K562 (cell line): Measurements from ENCODE around the gene GRIA1. TPM values are rescaled to one million over a fixed set of nuclear protein-coding genes. Genes with fewer than 3 reads are reported as not detected.

Source experiments
- ATAC-seq: fragments of 200-7000 bp; cut with Tn5 transposase; 3 replicates; pipeline ENCODE4 v1.9.1; 2020; ENCODE audit warnings: moderate library complexity
- BruUV-seq: library from RNA; stranded (reverse); fragments of 400-500 nt; replicated peaks from 2 replicates; lab custom pipeline; 2021; lab: Mats Ljungman, UMichigan
- CTCF ChIA-PET: fragments of 300-600 bp; formaldehyde crosslinking; extraction: SDS; loops from one replicate; lab custom pipeline; 2021; ENCODE audit warnings: low intra/inter-chr PET ratio; lab: Yijun Ruan, JAX
- POLR2A ChIA-PET: fragments of 300-600, 350-650 bp; sonication (Branson Sonifier 250); formaldehyde crosslinking; extraction: SDS; loops from one replicate; lab custom pipeline; 2021; ENCODE audit warnings: antibody characterized with exemption, inconsistent platforms; lab: Yijun Ruan, JAX
- DNase-seq, 4 experiments: peaks; one replicate each; pipeline versions ENCODE4 v3.0.0 to v3.0.0-alpha.2; 2011 to 2018; ENCODE audit warnings: low spot score in 3 of 4, mixed read lengths in 3 of 4; ENCODE audit errors: extremely low read depth in 1 of 4
- FAIRE-seq: peaks from 2 replicates; lab custom pipeline; 2011; peaks lifted over from hg19 to GRCh38; lab: Jason Lieb, UNC
- H2AFZ ChIP-seq: 2 replicates; pipeline ENCODE4 v1.6.0; 2011; ENCODE audit warnings: low read depth, low read length, control low read depth, inconsistent platforms
- H3K27ac ChIP-seq: fragments of 200-600 bp; 3 replicates; pipeline ENCODE4 v1.8.0; 2011; ENCODE audit warnings: low read depth, mild to moderate bottlenecking, control low read depth, inconsistent platforms, low read length, moderate library complexity, mixed read lengths; ENCODE audit errors: extremely low read depth
- H3K27me3 ChIP-seq, 2 experiments: fragments of 300-600 bp in 1 of 2; 2 replicates in 1 of 2; 3 replicates in 1 of 2; pipeline versions ENCODE4 v1.6.0 to v1.8.0; 2011; ENCODE audit warnings: inconsistent platforms in 2 of 2, low read length in 2 of 2, mild to moderate bottlenecking in 1 of 2, mixed read lengths in 1 of 2, moderate library complexity in 1 of 2; ENCODE audit not compliant: control insufficient read depth in 2 of 2, insufficient read depth in 2 of 2
- H3K36me3 ChIP-seq: fragments of 300-600 bp; 3 replicates; pipeline ENCODE4 v1.8.0; 2011; ENCODE audit warnings: mild to moderate bottlenecking, low read length, inconsistent platforms; ENCODE audit not compliant: control insufficient read depth, insufficient read depth
- H3K4me1 ChIP-seq, 2 experiments: fragments of 200-600 bp in 1 of 2; replicated peaks in 1 of 2; 2 replicates in 1 of 2; 3 replicates in 1 of 2; pipeline versions ENCODE4 v1.5.1 to v1.8.0; 2011; ENCODE audit warnings: inconsistent platforms in 2 of 2, low read length in 2 of 2, mild to moderate bottlenecking in 1 of 2, mixed read lengths in 1 of 2, moderate library complexity in 1 of 2; ENCODE audit not compliant: control insufficient read depth in 2 of 2, insufficient read depth in 2 of 2
- H3K4me2 ChIP-seq: 2 replicates; pipeline ENCODE4 v1.6.1; 2011; ENCODE audit warnings: low read length, control low read depth, inconsistent platforms, mixed read lengths; ENCODE audit not compliant: insufficient read depth
- H3K4me3 ChIP-seq: fragments of 200-600 bp; sonication (generic), shearing (Covaris generic); 2 replicates; pipeline ENCODE4 v1.5.1; 2016; ENCODE audit warnings: control low read depth, inconsistent platforms
- H3K79me2 ChIP-seq: fragments of 200-600 bp; 3 replicates; pipeline ENCODE4 v1.8.0; 2011; ENCODE audit warnings: low read length, inconsistent platforms; ENCODE audit not compliant: control insufficient read depth, insufficient read depth
- H3K9ac ChIP-seq, 2 experiments: 2 replicates each; pipeline versions ENCODE4 v1.6.0 to v1.6.1; 2011; ENCODE audit warnings: low read depth in 2 of 2, low read length in 2 of 2, control low read depth in 1 of 2, inconsistent platforms in 1 of 2, mild to moderate bottlenecking in 1 of 2, mixed read lengths in 1 of 2; ENCODE audit not compliant: insufficient read depth in 1 of 2
- H3K9me1 ChIP-seq: one replicate; pipeline ENCODE4 v1.6.0; 2011; ENCODE audit warnings: inconsistent platforms, mild to moderate bottlenecking, low read length, moderate library complexity; ENCODE audit not compliant: control insufficient read depth, insufficient read depth
- H3K9me3 ChIP-seq: replicated peaks from 2 replicates; pipeline ENCODE4 v1.5.1; 2011; ENCODE audit warnings: low read depth, low read length, inconsistent platforms; ENCODE audit not compliant: control insufficient read depth, insufficient read depth
- H4K20me1 ChIP-seq: replicated peaks from 2 replicates; pipeline ENCODE4 v1.6.1; 2011; ENCODE audit warnings: low read length, inconsistent platforms, mixed read lengths; ENCODE audit not compliant: control insufficient read depth, insufficient read depth
- DPF2 ChIP-seq: fragments of 450-650 bp; IDR thresholded peaks from 2 replicates; pipeline ENCODE4 v1.6.1; 2016
- HLTF ChIP-seq: fragments of 450-650 bp; IDR thresholded peaks from 2 replicates; pipeline ENCODE4 v1.6.1; 2016
- SP2 ChIP-seq: IDR thresholded peaks from 2 replicates; pipeline ENCODE4 v1.6.1; 2011; ENCODE audit warnings: mild to moderate bottlenecking, low read depth, low read length, moderate library complexity; ENCODE audit not compliant: poor library complexity, severe bottlenecking; ENCODE audit errors: extremely low read depth
- YBX1 ChIP-seq: fragments of 450-650 bp; IDR thresholded peaks from 2 replicates; pipeline ENCODE4 v1.7.1; 2016; ENCODE audit warnings: mild to moderate bottlenecking
- ZBTB8A ChIP-seq: fragments of 450-650 bp; IDR thresholded peaks from 2 replicates; pipeline ENCODE4 v1.6.1; 2018; ENCODE audit warnings: mild to moderate bottlenecking, moderate library complexity; ENCODE audit not compliant: partially characterized antibody
- ZNF124 ChIP-seq: sonication (generic); formaldehyde crosslinking; IDR thresholded peaks from 2 replicates; pipeline ENCODE4 v1.8.1; 2022; ENCODE audit warnings: missing genetic modification reagents
- ZNF146 ChIP-seq: IDR thresholded peaks from one replicate; pipeline ENCODE4 v1.6.1; 2018; ENCODE audit warnings: missing compliant biosample characterization; ENCODE audit not compliant: unreplicated experiment
- WGBS: fragments of 100-300 bp; shearing (Covaris generic); methylation state at CpG from one replicate; pipeline ENCODE4 v1.1.6; 2016; ENCODE audit warnings: low coverage, mixed read lengths; ENCODE audit not compliant: insufficient coverage; ENCODE audit errors: missing lambda C conversion rate; 5-methylcytosine and 5-hydroxymethylcytosine counted together
- in situ Hi-C: fragments of 300-500 bp; cut with MboI; formaldehyde crosslinking; loops from 4 replicates; pipeline ENCODE4 v1.15.0; 2018; ENCODE audit warnings: inconsistent platforms, mixed read lengths
- intact Hi-C: fragments of 100-400 bp; cut with micrococcal nuclease; formaldehyde crosslinking; loops from 2 replicates; pipeline ENCODE4 v1.14.2; 2022
- polyA plus RNA-seq, 8 experiments: library from polyadenylated mRNA; depleted of rRNA in 4 of 8; stranded (reverse) in 5 of 8; unstranded in 3 of 8; fragments of >200 nt; fragmentation: Nextera tagmentation in 2 of 8; fragmentation: Illumina TruSeq in 1 of 8; extraction: Ambion mirVana in 2 of 8; extraction: Trizol in 1 of 8; gene quantifications; 2 replicates each; pipeline versions ENCODE4 v1.2.1 to v1.2.3, GENCODE V29; 2011 to 2014; ENCODE audit warnings: inconsistent platforms in 1 of 8, missing spikeins in 1 of 8
- total RNA-seq, 7 experiments: library from RNA; depleted of rRNA in 6 of 7; stranded (reverse); fragments of >200 nt in 6 of 7; fragmentation: Illumina TruSeq in 2 of 7; extraction: Trizol in 2 of 7; gene quantifications; 2 replicates each; pipeline versions ENCODE4 v1.2.1 to v1.2.3, GENCODE V29; 2011 to 2021; ENCODE audit warnings: low replicate concordance in 1 of 7
- TF ChIP-seq, protein P1 (sequence below): IDR thresholded peaks from 3 replicates; pipeline ENCODE4 v1.6.1; 2011; ENCODE audit warnings: borderline replicate concordance, mild to moderate bottlenecking, moderate library complexity; ENCODE audit not compliant: insufficient read length; ENCODE audit errors: extremely low read depth
- TF ChIP-seq, protein P2 (sequence below), 2 experiments: IDR thresholded peaks; 2 replicates each; pipeline ENCODE4 v1.6.1; 2012; ENCODE audit warnings: improper control_type of control experiment in 2 of 2, low read depth in 2 of 2, low read length in 2 of 2, borderline replicate concordance in 1 of 2

GRIA1 gene
- total and polyA plus RNA-seq, 9 of the 15 experiments (the other 6 are each of a cell fraction or from before 2014, with no cell fraction given): not detected

DNA sequence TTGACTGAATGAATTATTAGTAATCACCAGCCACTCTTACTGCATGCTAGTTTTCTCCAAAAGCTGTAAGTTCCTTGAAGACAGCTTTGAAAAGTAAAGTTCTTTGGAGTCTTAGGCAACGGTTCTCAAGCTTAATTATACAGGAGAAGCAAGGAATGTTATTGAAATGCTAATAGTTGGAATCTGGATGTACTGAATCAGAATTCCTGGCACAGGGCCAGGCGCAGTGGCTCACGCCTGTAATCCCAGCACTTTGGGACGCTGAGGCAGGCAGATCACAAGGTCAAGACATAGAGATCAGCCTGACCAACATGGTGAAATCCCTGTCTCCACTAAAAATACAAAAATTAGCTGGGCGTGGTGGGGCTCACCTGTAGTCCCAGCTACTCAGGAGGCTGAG, 33.4 kb downstream of the GRIA1 start (continued):
- no peak for TF ChIP-seq SP2
- TF ChIP-seq, protein P1, sequence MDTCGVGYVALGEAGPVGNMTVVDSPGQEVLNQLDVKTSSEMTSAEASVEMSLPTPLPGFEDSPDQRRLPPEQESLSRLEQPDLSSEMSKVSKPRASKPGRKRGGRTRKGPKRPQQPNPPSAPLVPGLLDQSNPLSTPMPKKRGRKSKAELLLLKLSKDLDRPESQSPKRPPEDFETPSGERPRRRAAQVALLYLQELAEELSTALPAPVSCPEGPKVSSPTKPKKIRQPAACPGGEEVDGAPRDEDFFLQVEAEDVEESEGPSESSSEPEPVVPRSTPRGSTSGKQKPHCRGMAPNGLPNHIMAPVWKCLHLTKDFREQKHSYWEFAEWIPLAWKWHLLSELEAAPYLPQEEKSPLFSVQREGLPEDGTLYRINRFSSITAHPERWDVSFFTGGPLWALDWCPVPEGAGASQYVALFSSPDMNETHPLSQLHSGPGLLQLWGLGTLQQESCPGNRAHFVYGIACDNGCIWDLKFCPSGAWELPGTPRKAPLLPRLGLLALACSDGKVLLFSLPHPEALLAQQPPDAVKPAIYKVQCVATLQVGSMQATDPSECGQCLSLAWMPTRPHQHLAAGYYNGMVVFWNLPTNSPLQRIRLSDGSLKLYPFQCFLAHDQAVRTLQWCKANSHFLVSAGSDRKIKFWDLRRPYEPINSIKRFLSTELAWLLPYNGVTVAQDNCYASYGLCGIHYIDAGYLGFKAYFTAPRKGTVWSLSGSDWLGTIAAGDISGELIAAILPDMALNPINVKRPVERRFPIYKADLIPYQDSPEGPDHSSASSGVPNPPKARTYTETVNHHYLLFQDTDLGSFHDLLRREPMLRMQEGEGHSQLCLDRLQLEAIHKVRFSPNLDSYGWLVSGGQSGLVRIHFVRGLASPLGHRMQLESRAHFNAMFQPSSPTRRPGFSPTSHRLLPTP: no peak

DNA sequence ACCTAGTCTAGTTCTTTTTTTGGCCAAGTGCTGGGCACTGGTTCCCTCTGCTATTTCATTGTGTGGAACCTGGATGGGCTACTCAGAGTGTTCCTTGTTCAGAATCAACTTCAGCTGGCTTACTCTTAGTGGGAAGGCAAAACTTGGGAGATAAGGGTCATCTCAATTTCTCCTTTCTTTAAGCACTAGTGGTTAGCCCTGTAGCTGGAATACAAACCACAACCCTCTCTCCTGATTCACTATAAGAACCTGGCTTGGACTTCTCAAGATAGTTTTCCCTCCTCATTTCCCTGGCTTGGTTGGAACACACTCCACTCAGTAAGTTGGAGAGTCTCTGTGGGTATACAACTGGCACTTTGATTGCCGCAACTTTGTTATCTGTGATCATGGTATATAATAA, 35.1 kb downstream of the GRIA1 start:
- Histone ChIP-seq H3K9me1 (no peaks in the 10 kb centered on the region), H3K27ac (no peak overlapping the region), H3K9me3 (no peaks in the 10 kb centered on the region), H3K27me3 (no peaks in the 10 kb centered on the region), H3K79me2 (no peaks in the 10 kb centered on the region), H3K4me3 (no peak overlapping the region), H2AFZ (no peak overlapping the region), H3K4me1 (no peaks in the 10 kb centered on the region), H4K20me1 (no peaks in the 10 kb centered on the region)
- BruUV-seq: no TSS peak
- in situ Hi-C loops: no loop called here
- 6% methylated on average over 1 of the region's 1 CpG for WGBS
- ChIA-PET CTCF (no interaction called here), POLR2A (no interaction called here)
- FAIRE-seq (no peak), ATAC-seq (no peak)
- TF ChIP-seq, protein P2, sequence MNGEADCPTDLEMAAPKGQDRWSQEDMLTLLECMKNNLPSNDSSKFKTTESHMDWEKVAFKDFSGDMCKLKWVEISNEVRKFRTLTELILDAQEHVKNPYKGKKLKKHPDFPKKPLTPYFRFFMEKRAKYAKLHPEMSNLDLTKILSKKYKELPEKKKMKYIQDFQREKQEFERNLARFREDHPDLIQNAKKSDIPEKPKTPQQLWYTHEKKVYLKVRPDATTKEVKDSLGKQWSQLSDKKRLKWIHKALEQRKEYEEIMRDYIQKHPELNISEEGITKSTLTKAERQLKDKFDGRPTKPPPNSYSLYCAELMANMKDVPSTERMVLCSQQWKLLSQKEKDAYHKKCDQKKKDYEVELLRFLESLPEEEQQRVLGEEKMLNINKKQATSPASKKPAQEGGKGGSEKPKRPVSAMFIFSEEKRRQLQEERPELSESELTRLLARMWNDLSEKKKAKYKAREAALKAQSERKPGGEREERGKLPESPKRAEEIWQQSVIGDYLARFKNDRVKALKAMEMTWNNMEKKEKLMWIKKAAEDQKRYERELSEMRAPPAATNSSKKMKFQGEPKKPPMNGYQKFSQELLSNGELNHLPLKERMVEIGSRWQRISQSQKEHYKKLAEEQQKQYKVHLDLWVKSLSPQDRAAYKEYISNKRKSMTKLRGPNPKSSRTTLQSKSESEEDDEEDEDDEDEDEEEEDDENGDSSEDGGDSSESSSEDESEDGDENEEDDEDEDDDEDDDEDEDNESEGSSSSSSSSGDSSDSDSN (IDR thresholded peaks at IDR 0.05; ENCODE audit: borderline replicate concordance in 1 of 2, low read depth in 2 of 2, low read length in 2 of 2): no peak
- TF ChIP-seq HLTF (no peak), ZBTB8A (no peak), DPF2 (no peak), ZNF146 (CRISPR knock-in tag) (no peak), YBX1 (no peak), ZNF124 (CRISPR knock-in tag) (no peak)
- TF ChIP-seq, all 486 proteins: peak for 0
- H3K36me3 ChIP-seq: no peaks in the 10 kb centered on the region
- no peak overlapping the region for H3K9ac ChIP-seq
- DNase-seq: no peak
- intact Hi-C loops: no loop called here
- H3K4me2 ChIP-seq: no peak overlapping the region
